ENCODE measurements around the gene VIPR2.

The VIPR2 gene

DNA sequence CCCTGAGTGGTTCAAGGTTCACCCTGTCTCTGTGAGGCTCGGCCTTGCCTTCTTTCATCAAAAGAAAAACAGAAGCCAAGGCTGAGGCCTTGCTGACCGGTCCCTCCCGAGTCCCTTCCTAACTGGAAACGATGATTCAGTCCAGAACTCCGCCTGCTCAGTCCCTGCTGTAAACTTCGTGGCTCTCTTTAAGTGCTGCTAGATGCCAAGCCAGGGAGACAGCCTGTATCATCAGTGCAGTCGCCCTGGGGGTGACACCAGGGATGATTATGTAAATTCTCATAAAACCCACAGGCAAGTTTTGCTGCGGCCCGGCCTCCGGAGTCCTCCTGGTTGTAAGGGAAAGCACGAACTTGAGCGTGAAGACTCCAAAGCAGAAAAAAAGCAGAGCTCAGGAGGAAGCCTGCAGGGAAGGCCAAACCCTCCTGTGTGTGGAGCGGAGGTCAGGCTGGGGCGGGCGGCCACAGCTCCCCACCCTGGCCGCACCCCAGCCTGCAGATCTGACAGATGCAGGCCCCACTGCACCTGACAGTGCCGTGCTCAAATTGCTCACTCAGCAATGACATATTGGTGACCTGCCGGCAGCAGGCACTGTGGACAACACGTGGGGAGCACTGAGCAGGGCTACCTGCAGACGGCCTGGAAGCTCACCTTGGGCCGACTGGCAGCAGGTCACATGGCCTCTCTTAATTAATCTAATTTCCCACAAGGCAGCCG is 164.9 kb downstream of the VIPR2 start:
- DNase-seq, result no peak

DNA sequence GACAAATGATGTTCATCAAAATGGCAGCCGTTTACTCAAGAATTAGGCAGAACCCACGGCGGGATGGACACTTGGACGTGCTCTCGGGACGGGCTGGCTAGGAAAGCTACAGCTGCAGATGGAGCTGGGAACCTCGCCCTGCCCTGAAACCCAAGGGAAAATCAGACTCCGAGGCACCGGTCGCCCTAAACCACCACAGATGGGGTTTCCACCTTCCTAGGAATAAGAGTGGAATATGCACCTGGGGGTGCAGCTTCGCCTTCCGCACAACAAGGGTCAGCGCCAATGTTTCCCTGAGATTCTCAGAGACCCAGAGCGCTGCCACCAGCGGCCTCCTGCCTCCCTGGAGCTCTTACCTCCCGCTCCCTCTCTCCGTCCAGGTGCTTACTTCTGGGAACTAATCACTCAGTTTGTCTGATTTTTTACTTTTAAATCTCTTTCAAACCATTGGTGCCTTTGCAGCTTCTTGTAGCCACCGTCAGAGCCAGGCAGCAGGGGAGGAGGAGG is 165.6 kb downstream of the VIPR2 start:
- no peak for DNase-seq

All from right hindlimb (tissue), 1 donor.